Uterus (tissue), 4 donors: ENCODE measurements around the gene ERFL. TPM values are rescaled to one million over a fixed set of nuclear protein-coding genes. Genes with fewer than 3 reads are reported as not detected.

Source experiments
- DNase-seq, 2 donors: peaks; one replicate each; pipeline ENCODE4 v3.0.0-alpha.2; 2019 to 2020
- H3K27ac ChIP-seq, 2 donors: fragments of 200-600 bp; sonication (generic); 1 replicate in 1 of 2; 2 replicates in 1 of 2; pipeline ENCODE4 v1.5.1; 2016 to 2018
- H3K27me3 ChIP-seq, 2 donors: fragments of 200-600 bp; sonication (generic); one replicate each; pipeline ENCODE4 v1.5.1; 2018 to 2019; ENCODE audit warnings: control low read depth in 1 of 2
- H3K36me3 ChIP-seq, 2 donors: fragments of 200-600 bp; sonication (generic); one replicate each; pipeline ENCODE4 v1.5.1; 2019; ENCODE audit warnings: control low read depth in 1 of 2
- H3K4me1 ChIP-seq, 2 donors: fragments of 200-600 bp; sonication (generic); one replicate each; pipeline ENCODE4 v1.5.1; 2018 to 2019; ENCODE audit warnings: control low read depth in 1 of 2
- H3K4me3 ChIP-seq, 2 donors: fragments of 200-600 bp; sonication (generic); 1 replicate in 1 of 2; 2 replicates in 1 of 2; pipeline ENCODE4 v1.5.1; 2018 to 2019; ENCODE audit warnings: mild to moderate bottlenecking in 1 of 2
- H3K9me3 ChIP-seq, 2 donors: fragments of 200-600 bp; sonication (generic); one replicate each; pipeline ENCODE4 v1.5.1; 2019; ENCODE audit warnings: control low read depth in 1 of 2
- CTCF ChIP-seq, 4 experiments: fragments of 200-600 bp in 2 of 4; fragments of 450-650 bp in 2 of 4; sonication (generic) in 2 of 4; IDR thresholded peaks; one replicate each; pipeline ENCODE4 v1.5.1; 2016 to 2019; ENCODE audit warnings: antibody characterized with exemption in 4 of 4, mild to moderate bottlenecking in 2 of 4, moderate library complexity in 1 of 4
- POLR2A ChIP-seq, 2 donors: fragments of 450-650 bp; IDR thresholded peaks; one replicate each; pipeline ENCODE4 v1.6.1; 2016; ENCODE audit warnings: antibody characterized with exemption in 2 of 2, mild to moderate bottlenecking in 1 of 2, moderate library complexity in 1 of 2
- intact Hi-C: fragments of 100-400 bp; cut with DNase I; formaldehyde crosslinking; loops from one replicate; pipeline ENCODE4 v1.15.1; 2023; ENCODE audit warnings: low total_unique reads
- total RNA-seq, 4 donors: library from RNA; depleted of rRNA in 3 of 4; stranded (reverse); fragments of >200 nt in 3 of 4; gene quantifications; one replicate each; pipeline versions ENCODE4 v1.1.0 to v1.2.4, GENCODE V29; 2014 to 2023
- donor health status: DM: yes; HTN: yes; CAD: no.

Gene ERFL
- total RNA-seq, 4 donors from 2014 or later, result 1.7 TPM; not detected in 3

- H3K9me3 ChIP-seq, result no peaks in the 10 kb centered on the region
- H3K27ac ChIP-seq, result no peak overlapping the region
- H3K27me3 ChIP-seq, result no peaks in the 10 kb centered on the region
- DNase-seq, result no peak
- peaks cover 0 to 4% of the 10 kb centered on the region in 2 donors for H3K4me1 ChIP-seq
- H3K4me3 ChIP-seq, result no peak overlapping the region
- intact Hi-C loops, result no loop called here
- no peaks in the 10 kb centered on the region for H3K36me3 ChIP-seq
- TF ChIP-seq POLR2A (IDR thresholded peaks at IDR 0.05) (no peak), CTCF (IDR thresholded peaks at IDR 0.05) (no peak)
Observed at GRCh38 chr19:41868120-41868988, 59.9 kb downstream of the ERFL start.

- no peak for DNase-seq
- Histone ChIP-seq H3K9me3 (no peaks in the 10 kb centered on the region), H3K4me3 (no peak overlapping the region), H3K27ac (no peak overlapping the region), H3K4me1 (peaks cover under 1 to 23% of the 10 kb centered on the region in 2 donors), H3K27me3 (no peaks in the 10 kb centered on the region), H3K36me3 (no peaks in the 10 kb centered on the region)
- no peak for TF ChIP-seq POLR2A (IDR thresholded peaks at IDR 0.05)
- no peak for TF ChIP-seq CTCF (IDR thresholded peaks at IDR 0.05)
- intact Hi-C loops, result no loop called here
Observed at GRCh38 chr19:41866284-41866683, 62.0 kb downstream of the ERFL start.

GRCh38 chr19:41864374-41864773 lies 63.9 kb downstream of the ERFL start:
- H3K27me3 ChIP-seq, result no peaks in the 10 kb centered on the region
- peaks cover 6 to 27% of the 10 kb centered on the region in 2 donors for H3K4me1 ChIP-seq
- H3K9me3 ChIP-seq, result no peaks in the 10 kb centered on the region
- H3K36me3 ChIP-seq, result no peaks in the 10 kb centered on the region
- DNase-seq, result no peak
- intact Hi-C loops, result no loop called here
- H3K4me3 ChIP-seq, result no peak overlapping the region
- H3K27ac ChIP-seq, result no peak overlapping the region
- no peak for TF ChIP-seq POLR2A (IDR thresholded peaks at IDR 0.05)
- no peak for TF ChIP-seq CTCF (IDR thresholded peaks at IDR 0.05)

GRCh38 chr19:41863209-41863931 lies 64.9 kb downstream of the ERFL start:
- no peak for DNase-seq
- TF ChIP-seq POLR2A (IDR thresholded peaks at IDR 0.05) (no peak), CTCF (IDR thresholded peaks at IDR 0.05) (no peak)
- H3K36me3 ChIP-seq, result no peaks in the 10 kb centered on the region
- peaks cover 6 to 27% of the 10 kb centered on the region in 2 donors for H3K4me1 ChIP-seq
- no peaks in the 10 kb centered on the region for H3K27me3 ChIP-seq
- H3K27ac ChIP-seq, result no peak overlapping the region
- H3K9me3 ChIP-seq, result no peaks in the 10 kb centered on the region
- intact Hi-C loops, result no loop called here
- no peak overlapping the region for H3K4me3 ChIP-seq

GRCh38 chr19:41862445-41862986 lies 65.7 kb downstream of the ERFL start:
- Histone ChIP-seq H3K36me3 (no peaks in the 10 kb centered on the region), H3K27me3 (no peaks in the 10 kb centered on the region), H3K4me1 (peaks cover 6 to 27% of the 10 kb centered on the region in 2 donors), H3K9me3 (no peaks in the 10 kb centered on the region), H3K27ac (no peak overlapping the region), H3K4me3 (no peak overlapping the region)
- TF ChIP-seq POLR2A (IDR thresholded peaks at IDR 0.05) (no peak), CTCF (IDR thresholded peaks at IDR 0.05) (no peak)
- DNase-seq, result no peak
- intact Hi-C loops, result no loop called here
